Regular cardiac myocyte (primary cell): ENCODE measurements around the gene SRSF8. TPM values are rescaled to one million over a fixed set of nuclear protein-coding genes. Genes with fewer than 3 reads are reported as not detected.

Source experiments
- total RNA-seq: library from RNA; depleted of rRNA; stranded (reverse); fragments of >200 nt; gene quantifications from 2 replicates; pipeline ENCODE4 v1.2.3, GENCODE V29; 2014

Gene SRSF8
- 15.2 and 25.3 TPM in 2 replicates for total RNA-seq

GRCh38 chr11:95066716-95067038 is at the start of gene SRSF8:
Gene SRSF8, plus strand, starts transcription at chr11:95066919. Its CDS starts 308 bp downstream, at chr11:95067227.

GRCh38 chr11:95024958-95025357 is 41.8 kb upstream of the SRSF8 start, which contains the start of gene KDM4E:
Gene KDM4E, plus strand, starts transcription at chr11:95025258. Its CDS starts 300 bp downstream, at chr11:95025558.

GRCh38 chr11:95049122-95049521 is 17.6 kb upstream of the SRSF8 start, which contains the start of gene KDM4F:
Gene KDM4F, plus strand, starts transcription at chr11:95049422.

GRCh38 chr11:95089620-95090542 is 23.2 kb downstream of the SRSF8 start, which contains the start of gene ENDOD1:
Gene ENDOD1, plus strand, starts transcription at chr11:95089846. Its CDS starts 82 bp downstream, at chr11:95089928.

Other genes with a start within 250 kb of the SRSF8 start
- 38.0 and 43.1 TPM in 2 replicates for gene CWC15, start 93.4 kb upstream of the SRSF8 start, total RNA-seq
- gene KDM4D, start 93.2 kb upstream of the SRSF8 start, total RNA-seq = 0.56 and 0.77 TPM in 2 replicates
- gene KDM4E, start 41.7 kb upstream of the SRSF8 start, total RNA-seq = not detected in 2 replicates
- not detected in 2 replicates for gene KDM4F, start 17.5 kb upstream of the SRSF8 start, total RNA-seq
- 123 and 162 TPM in 2 replicates for gene ENDOD1, start 22.9 kb downstream of the SRSF8 start, total RNA-seq
- gene SESN3, start 164.3 kb downstream of the SRSF8 start, total RNA-seq = 12.1 and 19.4 TPM in 2 replicates